ENCODE measurements around the gene AREL1.

Gene AREL1

DNA sequence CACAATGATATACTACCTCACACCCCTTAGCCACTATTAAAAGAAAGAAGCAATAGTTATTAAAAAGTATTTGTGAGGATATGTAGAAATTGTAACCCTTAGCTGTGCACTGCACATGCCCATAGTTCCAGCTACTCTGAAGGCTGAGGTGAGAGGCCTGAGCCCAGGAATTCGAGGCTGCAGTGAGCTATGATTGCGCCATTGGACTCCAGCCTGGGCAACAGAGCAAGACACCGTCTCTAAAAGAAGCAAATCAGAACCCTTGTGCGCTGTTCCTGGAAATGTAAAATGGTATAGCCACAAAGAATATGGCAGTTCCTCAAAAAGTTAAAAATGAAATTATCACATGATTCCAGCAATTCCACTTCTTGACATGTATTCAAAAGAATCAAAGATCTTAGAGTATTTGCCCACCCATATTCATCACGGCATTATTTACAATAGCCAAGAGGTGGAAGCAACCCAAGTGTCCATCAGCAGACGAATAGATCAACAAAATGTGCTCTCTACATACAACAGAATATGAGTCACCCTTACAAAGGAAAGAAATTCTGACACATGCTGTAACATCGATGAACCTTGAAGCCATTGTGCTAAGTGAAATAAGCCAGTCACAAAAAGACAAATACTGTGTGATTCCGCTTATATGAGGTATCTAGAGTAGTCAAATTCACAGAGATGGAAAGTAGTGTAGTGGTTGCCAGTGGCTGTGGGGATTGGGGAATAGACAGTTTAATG lies 26.6 kb upstream of the AREL1 start:
- DNase-seq: no peak
- H3K4me1 Mint-ChIP-seq: no peaks in the 10 kb centered on the region
- H3K9me3 Mint-ChIP-seq: no peaks in the 10 kb centered on the region
- TF ChIP-seq, protein P1, sequence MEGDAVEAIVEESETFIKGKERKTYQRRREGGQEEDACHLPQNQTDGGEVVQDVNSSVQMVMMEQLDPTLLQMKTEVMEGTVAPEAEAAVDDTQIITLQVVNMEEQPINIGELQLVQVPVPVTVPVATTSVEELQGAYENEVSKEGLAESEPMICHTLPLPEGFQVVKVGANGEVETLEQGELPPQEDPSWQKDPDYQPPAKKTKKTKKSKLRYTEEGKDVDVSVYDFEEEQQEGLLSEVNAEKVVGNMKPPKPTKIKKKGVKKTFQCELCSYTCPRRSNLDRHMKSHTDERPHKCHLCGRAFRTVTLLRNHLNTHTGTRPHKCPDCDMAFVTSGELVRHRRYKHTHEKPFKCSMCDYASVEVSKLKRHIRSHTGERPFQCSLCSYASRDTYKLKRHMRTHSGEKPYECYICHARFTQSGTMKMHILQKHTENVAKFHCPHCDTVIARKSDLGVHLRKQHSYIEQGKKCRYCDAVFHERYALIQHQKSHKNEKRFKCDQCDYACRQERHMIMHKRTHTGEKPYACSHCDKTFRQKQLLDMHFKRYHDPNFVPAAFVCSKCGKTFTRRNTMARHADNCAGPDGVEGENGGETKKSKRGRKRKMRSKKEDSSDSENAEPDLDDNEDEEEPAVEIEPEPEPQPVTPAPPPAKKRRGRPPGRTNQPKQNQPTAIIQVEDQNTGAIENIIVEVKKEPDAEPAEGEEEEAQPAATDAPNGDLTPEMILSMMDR (IDR thresholded peaks at IDR 0.05): no peak
- peaks cover 7% of the 10 kb centered on the region for H3K27me3 Mint-ChIP-seq (ENCODE audit: low read depth, poor library complexity)
- H3K4me3 Mint-ChIP-seq: no peak overlapping the region
- peaks cover 44% of the 10 kb centered on the region for H3K36me3 Mint-ChIP-seq (ENCODE audit: low read depth)
- H3K27ac Mint-ChIP-seq: no peak overlapping the region

DNA sequence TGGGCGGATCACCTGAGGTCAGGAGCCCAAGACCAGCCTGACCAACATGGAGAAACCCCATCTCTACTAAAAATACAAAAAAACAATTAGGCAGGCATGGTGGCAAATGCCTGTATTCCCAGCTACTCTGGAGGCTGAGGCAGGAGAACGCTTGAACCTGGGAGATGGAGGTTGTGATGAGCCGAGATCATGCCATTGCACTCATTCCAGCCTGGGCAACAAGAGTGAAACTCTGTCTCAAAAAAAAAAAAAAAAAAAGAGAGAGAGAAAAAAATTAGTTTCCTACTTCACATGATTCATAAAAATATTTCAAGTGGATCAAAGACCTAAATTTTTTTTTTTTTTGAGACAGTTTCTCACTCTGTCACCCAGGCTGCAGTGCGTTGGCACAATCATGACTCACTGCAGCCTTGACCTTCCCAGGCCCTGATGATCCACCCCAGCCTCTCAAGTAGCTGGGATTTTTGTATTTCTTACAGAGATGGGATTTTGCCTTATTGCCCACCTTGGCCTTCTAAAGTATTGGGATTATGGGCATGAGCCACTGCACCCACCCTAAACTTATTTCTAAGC lies 25.0 kb upstream of the AREL1 start:
- no peaks in the 10 kb centered on the region for H3K27me3 Mint-ChIP-seq (ENCODE audit: low read depth, poor library complexity)
- H3K36me3 Mint-ChIP-seq (ENCODE audit: low read depth): peaks cover 51% of the 10 kb centered on the region
- DNase-seq: no peak
- H3K4me1 Mint-ChIP-seq: no peaks in the 10 kb centered on the region
- TF ChIP-seq, protein P1 (IDR thresholded peaks at IDR 0.05): no peak
- H3K27ac Mint-ChIP-seq: no peak overlapping the region
- H3K4me3 Mint-ChIP-seq: no peak overlapping the region
- no peaks in the 10 kb centered on the region for H3K9me3 Mint-ChIP-seq

DNA sequence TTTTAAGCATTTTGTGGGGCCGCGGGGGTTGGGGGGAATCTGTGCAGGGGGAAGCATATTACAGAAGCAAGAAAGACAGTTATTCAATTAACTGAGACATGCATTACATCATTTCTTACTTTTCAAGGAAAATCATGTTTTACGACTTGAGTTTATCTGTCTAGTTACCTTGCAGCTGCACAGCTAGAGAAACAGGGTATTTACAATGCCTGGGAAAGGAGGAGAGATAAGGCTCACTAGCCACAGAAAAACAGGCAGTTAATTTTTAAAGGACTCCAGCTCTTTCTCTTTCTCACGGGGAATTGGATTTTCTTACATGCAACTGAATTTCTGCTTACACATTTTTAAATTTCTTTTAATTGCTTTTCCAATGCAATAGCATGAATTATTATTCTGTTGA lies 22.2 kb upstream of the AREL1 start:
- Mint-ChIP-seq H3K27me3 (ENCODE audit: low read depth, poor library complexity) (no peaks in the 10 kb centered on the region), H3K4me1 (no peaks in the 10 kb centered on the region), H3K4me3 (no peak overlapping the region), H3K36me3 (ENCODE audit: low read depth) (peaks cover 57% of the 10 kb centered on the region), H3K27ac (no peak overlapping the region), H3K9me3 (no peaks in the 10 kb centered on the region)
- DNase-seq: no peak
- TF ChIP-seq, protein P1 (IDR thresholded peaks at IDR 0.05): no peak

DNA sequence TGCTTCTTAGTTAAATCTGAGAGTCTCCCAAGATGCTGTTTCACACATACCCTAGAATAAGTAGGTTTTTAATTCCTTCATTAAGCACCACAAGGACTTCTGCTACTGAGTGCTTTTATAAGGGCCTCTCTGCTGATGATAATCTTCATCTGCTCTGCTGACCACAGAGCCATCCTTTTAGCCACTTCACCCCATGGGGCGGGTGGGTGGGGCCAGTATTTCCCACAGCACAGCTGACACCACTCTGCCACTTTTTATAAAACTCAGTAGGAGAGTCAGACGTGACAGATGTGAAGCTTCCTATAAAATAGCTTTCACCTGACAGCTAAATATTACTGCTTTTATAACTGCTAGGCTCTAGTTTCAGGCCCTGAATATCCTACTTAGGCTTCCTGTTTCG lies 20.3 kb upstream of the AREL1 start:
- TF ChIP-seq, protein P1 (IDR thresholded peaks at IDR 0.05): no peak
- peaks cover 51% of the 10 kb centered on the region for H3K36me3 Mint-ChIP-seq (ENCODE audit: low read depth)
- no peaks in the 10 kb centered on the region for H3K27me3 Mint-ChIP-seq (ENCODE audit: low read depth, poor library complexity)
- no peak overlapping the region for H3K27ac Mint-ChIP-seq
- DNase-seq: no peak
- no peaks in the 10 kb centered on the region for H3K4me1 Mint-ChIP-seq
- H3K9me3 Mint-ChIP-seq: no peaks in the 10 kb centered on the region
- no peak overlapping the region for H3K4me3 Mint-ChIP-seq

DNA sequence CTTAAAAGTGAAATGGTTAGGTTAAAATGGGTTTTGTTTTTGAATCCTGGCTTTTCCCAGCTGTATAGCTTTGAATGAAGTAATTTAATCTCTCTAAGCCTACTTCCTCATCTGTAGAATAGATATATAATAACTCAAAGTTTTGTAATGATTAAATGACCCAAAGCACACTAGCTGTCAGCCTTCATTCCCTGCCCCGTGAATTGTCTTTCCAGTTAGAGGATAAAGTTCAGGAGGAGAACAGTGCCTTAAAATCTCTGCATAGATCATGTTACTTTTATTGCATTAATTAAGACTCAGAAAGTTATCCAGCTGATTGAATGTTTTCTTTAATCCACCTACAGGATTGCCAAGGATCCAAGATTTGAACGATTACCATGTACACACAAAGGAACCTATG lies 19.5 kb upstream of the AREL1 start:
- no peak overlapping the region for H3K4me3 Mint-ChIP-seq
- TF ChIP-seq, protein P1 (IDR thresholded peaks at IDR 0.05): no peak
- H3K9me3 Mint-ChIP-seq: no peaks in the 10 kb centered on the region
- no peaks in the 10 kb centered on the region for H3K4me1 Mint-ChIP-seq
- no peak overlapping the region for H3K27ac Mint-ChIP-seq
- no peak for DNase-seq
- H3K36me3 Mint-ChIP-seq (ENCODE audit: low read depth): peaks cover 51% of the 10 kb centered on the region
- no peaks in the 10 kb centered on the region for H3K27me3 Mint-ChIP-seq (ENCODE audit: low read depth, poor library complexity)

DNA sequence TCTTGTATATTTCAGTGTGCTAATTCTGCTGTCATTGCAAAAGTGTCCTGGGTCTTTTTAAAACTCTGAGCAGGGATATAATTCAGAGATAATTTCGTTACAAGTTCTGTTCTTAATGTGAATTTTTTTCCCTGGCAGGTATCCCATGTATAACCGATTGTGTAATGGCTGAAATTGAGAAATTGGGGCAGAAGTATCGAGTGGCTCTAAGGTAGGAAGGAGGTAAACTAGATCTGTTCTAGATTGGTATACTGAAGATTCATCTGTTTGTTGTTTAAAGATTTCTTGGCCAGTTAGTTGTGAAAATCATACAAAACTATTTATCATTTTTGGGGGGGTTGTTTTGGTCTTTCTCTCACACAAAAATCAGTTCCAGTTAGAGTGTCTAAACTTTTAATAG lies 10.3 kb upstream of the AREL1 start:
- H3K4me1 Mint-ChIP-seq: no peaks in the 10 kb centered on the region
- no peak overlapping the region for H3K27ac Mint-ChIP-seq
- H3K36me3 Mint-ChIP-seq (ENCODE audit: low read depth): peaks cover 39% of the 10 kb centered on the region
- peaks cover 3% of the 10 kb centered on the region for H3K27me3 Mint-ChIP-seq (ENCODE audit: low read depth, poor library complexity)
- no peak overlapping the region for H3K4me3 Mint-ChIP-seq
- H3K9me3 Mint-ChIP-seq: peaks cover 13% of the 10 kb centered on the region
- TF ChIP-seq, protein P1 (IDR thresholded peaks at IDR 0.05): no peak
- no peak for DNase-seq
